ENCODE data around the gene OLFML2B. TPM values are rescaled to one million over a fixed set of nuclear protein-coding genes. Genes with fewer than 3 reads are reported as not detected.
A peak's percentile ranks its signal among the peaks of the same experiment; 100 is the strongest.

The OLFML2B gene
- total RNA-seq, 2 experiments from 2014 or later = not detected

DNA sequence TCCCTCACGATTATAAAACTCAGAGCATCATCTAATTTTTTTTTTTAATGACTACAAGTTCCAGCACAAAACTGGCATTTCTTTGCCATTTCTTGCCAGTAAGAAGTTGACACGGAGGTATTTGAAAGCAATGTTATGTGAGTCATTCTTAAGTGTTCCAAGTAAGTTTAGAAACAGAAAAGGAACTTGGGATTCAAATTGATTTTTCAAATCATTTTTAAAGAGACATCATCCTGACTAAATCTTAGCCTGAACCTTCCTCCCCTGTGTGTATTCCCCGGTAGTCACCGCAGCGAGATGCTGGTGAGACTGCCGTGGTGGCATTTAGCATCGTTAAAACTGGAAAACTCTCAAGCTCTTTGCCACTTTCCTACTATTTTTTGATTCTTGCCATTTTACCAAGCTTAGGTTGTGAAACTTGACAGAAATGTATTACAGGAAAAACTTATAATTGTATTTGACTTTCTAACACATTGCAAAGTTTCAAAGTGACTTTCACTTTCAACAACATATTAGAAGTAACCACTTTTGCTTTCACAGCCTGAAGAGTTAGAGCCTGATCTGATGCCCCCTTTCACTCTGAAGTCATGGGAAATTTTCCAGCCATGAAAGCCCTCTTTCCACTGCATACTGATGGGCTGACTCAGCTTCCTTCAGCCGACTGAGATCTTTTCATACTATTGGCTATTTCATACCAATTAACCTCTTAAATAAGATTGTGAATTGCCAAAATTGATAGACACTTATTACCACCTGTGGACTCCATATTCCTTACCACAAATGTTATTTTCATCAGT, 61.4 kb downstream of the OLFML2B start:
- DNase-seq (peak; percentile 72), ATAC-seq (peak; percentile 99)
- H3K27ac Mint-ChIP-seq = peak overlapping the region; percentile 97
- H3K4me1 Mint-ChIP-seq (ENCODE audit: low read depth) = peaks cover 58% of the 10 kb centered on the region
- ChIA-PET CTCF (interaction anchor here (1.0 to 2.2 kb wide), 4 partner anchors 33 to 75 kb away, joined by 3 to 5 read pairs (median 5); no protein-coding TSS in a partner anchor), POLR2A (interaction anchor here (1.7 kb wide), 1 partner anchor 60 kb away, joined by 4 read pairs; no protein-coding TSS in a partner anchor)
- TF ChIP-seq CTCF (IDR thresholded peaks at IDR 0.05) = no peak
- intact Hi-C loops (cut with micrococcal nuclease) = no loop called here
- H3K9me3 Mint-ChIP-seq = no peaks in the 10 kb centered on the region
- peaks cover 52% of the 10 kb centered on the region for H3K36me3 Mint-ChIP-seq (ENCODE audit: low read depth)
- H3K27me3 Mint-ChIP-seq = no peaks in the 10 kb centered on the region
- H3K4me3 Mint-ChIP-seq = peak overlapping the region; percentile 79

- Mint-ChIP-seq H3K4me3 (no peak overlapping the region), H3K27ac (no peak overlapping the region), H3K4me1 (ENCODE audit: low read depth) (peaks cover 66% of the 10 kb centered on the region), H3K9me3 (no peaks in the 10 kb centered on the region), H3K27me3 (no peaks in the 10 kb centered on the region), H3K36me3 (ENCODE audit: low read depth) (peaks cover 38% of the 10 kb centered on the region)
- POLR2A ChIA-PET = no interaction called here
- no peak for TF ChIP-seq CTCF (IDR thresholded peaks at IDR 0.05)
- intact Hi-C loops (cut with micrococcal nuclease) = no loop called here
- CTCF ChIA-PET = interaction anchor here (0.9 to 1.6 kb wide), 2 partner anchors 54 to 79 kb away, joined by 3 to 4 read pairs; no protein-coding TSS in a partner anchor
- ATAC-seq (no peak), DNase-seq (no peak)
Measured at GRCh38 chr1:161958425-161958824, 65.2 kb downstream of the OLFML2B start.

- DNase-seq (no peak), ATAC-seq (no peak)
- no peaks in the 10 kb centered on the region for H3K27me3 Mint-ChIP-seq
- POLR2A ChIA-PET = no interaction called here
- H3K4me3 Mint-ChIP-seq = no peak overlapping the region
- CTCF ChIA-PET = no interaction called here
- no peaks in the 10 kb centered on the region for H3K9me3 Mint-ChIP-seq
- peaks cover 37% of the 10 kb centered on the region for H3K36me3 Mint-ChIP-seq (ENCODE audit: low read depth)
- H3K27ac Mint-ChIP-seq = no peak overlapping the region
- intact Hi-C loops (cut with micrococcal nuclease) = no loop called here
- no peak for TF ChIP-seq CTCF (IDR thresholded peaks at IDR 0.05)
- H3K4me1 Mint-ChIP-seq (ENCODE audit: low read depth) = peaks cover 59% of the 10 kb centered on the region
Measured at GRCh38 chr1:161956930-161957329, 66.7 kb downstream of the OLFML2B start.

GRCh38 chr1:161956097-161956496, 67.6 kb downstream of the OLFML2B start:
- intact Hi-C loops (cut with micrococcal nuclease) = no loop called here
- Mint-ChIP-seq H3K27ac (no peak overlapping the region), H3K27me3 (no peaks in the 10 kb centered on the region), H3K9me3 (no peaks in the 10 kb centered on the region), H3K4me1 (ENCODE audit: low read depth) (peaks cover 53% of the 10 kb centered on the region), H3K36me3 (ENCODE audit: low read depth) (peaks cover 34% of the 10 kb centered on the region), H3K4me3 (no peak overlapping the region)
- ATAC-seq = no peak
- TF ChIP-seq CTCF (IDR thresholded peaks at IDR 0.05) = no peak
- CTCF ChIA-PET = no interaction called here
- POLR2A ChIA-PET = no interaction called here
- no peak for DNase-seq

GRCh38 chr1:161955606-161956005, 68.1 kb downstream of the OLFML2B start:
- H3K36me3 Mint-ChIP-seq (ENCODE audit: low read depth) = peaks cover 30% of the 10 kb centered on the region
- ATAC-seq (no peak), DNase-seq (no peak)
- no peaks in the 10 kb centered on the region for H3K27me3 Mint-ChIP-seq
- ChIA-PET POLR2A (no interaction called here), CTCF (no interaction called here)
- intact Hi-C loops (cut with micrococcal nuclease) = no loop called here
- H3K4me3 Mint-ChIP-seq = no peak overlapping the region
- H3K27ac Mint-ChIP-seq = no peak overlapping the region
- peaks cover 48% of the 10 kb centered on the region for H3K4me1 Mint-ChIP-seq (ENCODE audit: low read depth)
- no peak for TF ChIP-seq CTCF (IDR thresholded peaks at IDR 0.05)
- H3K9me3 Mint-ChIP-seq = no peaks in the 10 kb centered on the region

Measured in activated CD8-positive, alpha-beta T cell treated with anti-CD3 and anti-CD28 coated beads for 36 hours (primary cell).